ENCODE data around the gene GPR84. TPM values are rescaled to one million over a fixed set of nuclear protein-coding genes. Genes with fewer than 3 reads are reported as not detected.

Gene GPR84
- total and polyA plus RNA-seq, 2 of the 13 experiments (the other 11 are each of a cell fraction or from before 2014, with no cell fraction given), result not detected

GRCh38 chr12:54358945-54359761 is 5.1 kb downstream of the GPR84 start (continued):
- TF ChIP-seq ZNF329 (CRISPR knock-in tag; IDR thresholded peaks at IDR 0.05; ENCODE audit: low read depth) (no peak), ZNF335 (CRISPR knock-in tag; IDR thresholded peaks at IDR 0.05) (peak; percentile 98), HNRNPK (IDR thresholded peaks at IDR 0.05; ENCODE audit: low read depth, low read length, poor library complexity, severe bottlenecking) (no peak), CBFB (CRISPR knock-in tag; IDR thresholded peaks at IDR 0.05) (0 out of 2 replicates have a peak, but pooled peaks have one; percentile 23), ZNF275 (CRISPR knock-in tag; IDR thresholded peaks at IDR 0.05; ENCODE audit: borderline replicate concordance) (no peak), EZH2 (conservative IDR thresholded peaks at IDR 0.05; ENCODE audit: low read depth, low read length) (no peak), ZNF720 (CRISPR knock-in tag; IDR thresholded peaks at IDR 0.05) (no peak), RARG (CRISPR knock-in tag; IDR thresholded peaks at IDR 0.05; ENCODE audit: low read depth) (no peak), MLX (CRISPR knock-in tag; IDR thresholded peaks at IDR 0.05) (no peak), JDP2 (CRISPR knock-in tag; IDR thresholded peaks at IDR 0.05; ENCODE audit: borderline replicate concordance) (no peak), NFYB (CRISPR knock-in tag; IDR thresholded peaks at IDR 0.05) (peak; percentile 95), MEIS1 (CRISPR knock-in tag; IDR thresholded peaks at IDR 0.05; ENCODE audit: borderline replicate concordance) (peak; percentile 85), POLR2A (IDR thresholded peaks at IDR 0.05; ENCODE audit: insufficient read depth in 1 of 2, low read depth in 2 of 2, low read length in 2 of 2) (peak in 1 of 2 experiments; percentile 41), ZNF784 (CRISPR knock-in tag; IDR thresholded peaks at IDR 0.05; ENCODE audit: borderline replicate concordance) (no peak), ZNF782 (CRISPR knock-in tag; IDR thresholded peaks at IDR 0.05; ENCODE audit: borderline replicate concordance) (no peak), ZZZ3 (CRISPR knock-in tag; IDR thresholded peaks at IDR 0.05; ENCODE audit: borderline replicate concordance) (no peak; the same call in 1 of the 2 replicates), ZFAT (CRISPR knock-in tag; conservative IDR thresholded peaks at IDR 0.05) (no peak), RNF219 (CRISPR knock-in tag; IDR thresholded peaks at IDR 0.05) (no peak), ZBTB7A (CRISPR knock-in tag; IDR thresholded peaks at IDR 0.05) (no peak)
- TF ChIP-seq, protein P1, sequence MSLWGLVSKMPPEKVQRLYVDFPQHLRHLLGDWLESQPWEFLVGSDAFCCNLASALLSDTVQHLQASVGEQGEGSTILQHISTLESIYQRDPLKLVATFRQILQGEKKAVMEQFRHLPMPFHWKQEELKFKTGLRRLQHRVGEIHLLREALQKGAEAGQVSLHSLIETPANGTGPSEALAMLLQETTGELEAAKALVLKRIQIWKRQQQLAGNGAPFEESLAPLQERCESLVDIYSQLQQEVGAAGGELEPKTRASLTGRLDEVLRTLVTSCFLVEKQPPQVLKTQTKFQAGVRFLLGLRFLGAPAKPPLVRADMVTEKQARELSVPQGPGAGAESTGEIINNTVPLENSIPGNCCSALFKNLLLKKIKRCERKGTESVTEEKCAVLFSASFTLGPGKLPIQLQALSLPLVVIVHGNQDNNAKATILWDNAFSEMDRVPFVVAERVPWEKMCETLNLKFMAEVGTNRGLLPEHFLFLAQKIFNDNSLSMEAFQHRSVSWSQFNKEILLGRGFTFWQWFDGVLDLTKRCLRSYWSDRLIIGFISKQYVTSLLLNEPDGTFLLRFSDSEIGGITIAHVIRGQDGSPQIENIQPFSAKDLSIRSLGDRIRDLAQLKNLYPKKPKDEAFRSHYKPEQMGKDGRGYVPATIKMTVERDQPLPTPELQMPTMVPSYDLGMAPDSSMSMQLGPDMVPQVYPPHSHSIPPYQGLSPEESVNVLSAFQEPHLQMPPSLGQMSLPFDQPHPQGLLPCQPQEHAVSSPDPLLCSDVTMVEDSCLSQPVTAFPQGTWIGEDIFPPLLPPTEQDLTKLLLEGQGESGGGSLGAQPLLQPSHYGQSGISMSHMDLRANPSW (CRISPR knock-in tag; IDR thresholded peaks at IDR 0.05; ENCODE audit: borderline replicate concordance), result no peak
